WTC11 (cell line): ENCODE results near the gene STXBP6. TPM values are rescaled to one million over a fixed set of nuclear protein-coding genes. Genes with fewer than 3 reads are reported as not detected.

ENCODE experiments used
- ATAC-seq: fragments of 200-7000 bp; cut with Tn5 transposase; 2 replicates; pipeline ENCODE4 v1.10.0; 2021; ENCODE audit warnings: mild to moderate bottlenecking, moderate library complexity
- CTCF ChIA-PET: fragments of 300-600 bp; sonication (Branson Sonifier 250); formaldehyde crosslinking; loops from one replicate; lab custom pipeline; 2021; ENCODE audit warnings: antibody characterized with exemption; lab: Charles Lee
- POLR2A ChIA-PET: fragments of 350-600 bp; sonication (Branson Sonifier 250); formaldehyde crosslinking; loops from one replicate; lab custom pipeline; 2021; ENCODE audit warnings: antibody characterized with exemption; lab: Charles Lee
- DNase-seq: peaks from one replicate; pipeline ENCODE4 v3.0.0; 2021; ENCODE audit warnings: low spot score
- H3K27ac Mint-ChIP-seq: 2 replicates; pipeline ENCODE4 v1.8.0; 2021; ENCODE audit warnings: mixed read lengths
- H3K27me3 Mint-ChIP-seq: 2 replicates; pipeline ENCODE4 v1.8.0; 2021; ENCODE audit warnings: low read depth, mild to moderate bottlenecking, moderate library complexity, mixed read lengths
- H3K36me3 Mint-ChIP-seq: 2 replicates; pipeline ENCODE4 v1.8.0; 2021; ENCODE audit warnings: mixed read lengths
- H3K4me1 Mint-ChIP-seq: 2 replicates; pipeline ENCODE4 v1.8.0; 2022; ENCODE audit warnings: mixed read lengths
- H3K4me3 Mint-ChIP-seq: 2 replicates; pipeline ENCODE4 v1.8.0; 2021; ENCODE audit warnings: mild to moderate bottlenecking, moderate library complexity, mixed read lengths
- H3K9me3 Mint-ChIP-seq: 2 replicates; pipeline ENCODE4 v1.8.0; 2021; ENCODE audit warnings: mixed read lengths
- AFF4 ChIP-seq: sonication (generic); formaldehyde crosslinking; IDR thresholded peaks from 2 replicates; pipeline ENCODE4 v1.8.1; 2023; ENCODE audit warnings: mild to moderate bottlenecking, missing genetic modification reagents, borderline replicate concordance
- CDX4 ChIP-seq: fragments of 250-450 bp; sonication (Bioruptor Pico); IDR thresholded peaks from 2 replicates; pipeline ENCODE4 v1.9.0; 2021; ENCODE audit warnings: moderate library complexity, mild to moderate bottlenecking, inconsistent platforms, borderline replicate concordance
- CREM ChIP-seq: sonication (generic); formaldehyde crosslinking; IDR thresholded peaks from 2 replicates; pipeline ENCODE4 v1.8.1; 2022; ENCODE audit warnings: mild to moderate bottlenecking, missing genetic modification reagents, moderate library complexity
- ESRRA ChIP-seq: sonication (generic); formaldehyde crosslinking; IDR thresholded peaks from 2 replicates; pipeline ENCODE4 v1.8.1; 2022; ENCODE audit warnings: mild to moderate bottlenecking, missing genetic modification reagents, borderline replicate concordance
- FOXP1 ChIP-seq: sonication (generic); formaldehyde crosslinking; IDR thresholded peaks from 2 replicates; pipeline ENCODE4 v1.8.0; 2022; ENCODE audit warnings: missing genetic modification reagents, mild to moderate bottlenecking, moderate library complexity, borderline replicate concordance
- GABPB1 ChIP-seq: sonication (generic); formaldehyde crosslinking; IDR thresholded peaks from 2 replicates; pipeline ENCODE4 v1.8.1; 2023; ENCODE audit warnings: mild to moderate bottlenecking, missing genetic modification reagents
- MLX ChIP-seq: sonication (generic); formaldehyde crosslinking; IDR thresholded peaks from 2 replicates; pipeline ENCODE4 v1.8.1; 2023; ENCODE audit warnings: mild to moderate bottlenecking, missing genetic modification reagents, moderate library complexity
- NR2C2 ChIP-seq: sonication (generic); formaldehyde crosslinking; IDR thresholded peaks from 2 replicates; pipeline ENCODE4 v1.8.0; 2022; ENCODE audit warnings: mild to moderate bottlenecking, missing genetic modification reagents
- OVOL2 ChIP-seq: fragments of 250-450 bp; sonication (Bioruptor Pico); IDR thresholded peaks from 2 replicates; pipeline ENCODE4 v1.9.0; 2021; ENCODE audit warnings: mild to moderate bottlenecking, borderline replicate concordance
- PREB ChIP-seq: sonication (generic); formaldehyde crosslinking; IDR thresholded peaks from 2 replicates; pipeline ENCODE4 v1.8.1; 2022; ENCODE audit warnings: mild to moderate bottlenecking, missing genetic modification reagents, moderate library complexity, borderline replicate concordance
- USF2 ChIP-seq: sonication (generic); formaldehyde crosslinking; IDR thresholded peaks from 2 replicates; pipeline ENCODE4 v1.8.1; 2023; ENCODE audit warnings: mild to moderate bottlenecking, missing genetic modification reagents, moderate library complexity
- ZNF396 ChIP-seq: fragments of 250-450 bp; sonication (Bioruptor Pico); IDR thresholded peaks from 2 replicates; pipeline ENCODE4 v1.8.0; 2021; ENCODE audit warnings: mild to moderate bottlenecking, moderate library complexity, borderline replicate concordance
- total RNA-seq: library from RNA; stranded (reverse); gene quantifications from 3 replicates; pipeline ENCODE4 v1.2.3, GENCODE V29; 2021

The STXBP6 gene
- total RNA-seq, 1 experiment from 2014 or later = 4.2 TPM

GRCh38 chr14:25097120-25097519, 47.2 kb upstream of the STXBP6 start (continued):
- TF ChIP-seq AFF4 (CRISPR knock-in tag) (no peak), OVOL2 (CRISPR knock-in tag) (no peak), ZNF396 (CRISPR knock-in tag) (no peak), USF2 (CRISPR knock-in tag) (no peak), CDX4 (CRISPR knock-in tag) (no peak), FOXP1 (CRISPR knock-in tag) (no peak)

GRCh38 chr14:25095736-25096437, 45.9 kb upstream of the STXBP6 start:
- no peak for DNase-seq
- TF ChIP-seq MLX (CRISPR knock-in tag) (no peak), CREM (no peak), PREB (CRISPR knock-in tag) (no peak), ESRRA (CRISPR knock-in tag) (no peak), GABPB1 (CRISPR knock-in tag) (no peak), NR2C2 (CRISPR knock-in tag) (no peak)
- TF ChIP-seq, all 79 proteins: peak for 0
- no peak for ATAC-seq
- peaks cover 7% of the 10 kb centered on the region for H3K9me3 Mint-ChIP-seq
- H3K27me3 Mint-ChIP-seq = no peaks in the 10 kb centered on the region
- H3K4me3 Mint-ChIP-seq = no peak overlapping the region
- POLR2A ChIA-PET = no interaction called here
- H3K27ac Mint-ChIP-seq = no peak overlapping the region; the same call in 1 of the 2 replicates
- CTCF ChIA-PET = interaction anchor here (1.0 kb wide), 1 partner anchor 290 kb away, joined by 3 read pairs; no protein-coding TSS in a partner anchor
- H3K4me1 Mint-ChIP-seq = peaks cover 22% of the 10 kb centered on the region
- H3K36me3 Mint-ChIP-seq = no peaks in the 10 kb centered on the region

GRCh38 chr14:25094171-25094907, 44.4 kb upstream of the STXBP6 start:
- DNase-seq (no peak), ATAC-seq (peak; percentile 59)
- H3K9me3 Mint-ChIP-seq = no peaks in the 10 kb centered on the region
- CTCF ChIA-PET = interaction anchor here (1.0 kb wide), 1 partner anchor 288 kb away, joined by 3 read pairs; no protein-coding TSS in a partner anchor
- H3K27me3 Mint-ChIP-seq = no peaks in the 10 kb centered on the region
- no peak for TF ChIP-seq CDX4 (CRISPR knock-in tag)
- no peak overlapping the region for H3K4me3 Mint-ChIP-seq
- POLR2A ChIA-PET = no interaction called here
- peaks cover 25% of the 10 kb centered on the region for H3K4me1 Mint-ChIP-seq
- H3K27ac Mint-ChIP-seq = no peak overlapping the region
- no peaks in the 10 kb centered on the region for H3K36me3 Mint-ChIP-seq
